HK-2 (cell line): Measurements from ENCODE around the gene DGCR8.

Experiments used
- DNase-seq: peaks from one replicate; pipeline ENCODE4 v3.0.0-alpha.2; 2018; ENCODE audit not compliant: unreplicated experiment

Gene DGCR8

GRCh38 chr22:20089977-20090729, 10.1 kb downstream of the DGCR8 start:
- no peak for DNase-seq

DNA sequence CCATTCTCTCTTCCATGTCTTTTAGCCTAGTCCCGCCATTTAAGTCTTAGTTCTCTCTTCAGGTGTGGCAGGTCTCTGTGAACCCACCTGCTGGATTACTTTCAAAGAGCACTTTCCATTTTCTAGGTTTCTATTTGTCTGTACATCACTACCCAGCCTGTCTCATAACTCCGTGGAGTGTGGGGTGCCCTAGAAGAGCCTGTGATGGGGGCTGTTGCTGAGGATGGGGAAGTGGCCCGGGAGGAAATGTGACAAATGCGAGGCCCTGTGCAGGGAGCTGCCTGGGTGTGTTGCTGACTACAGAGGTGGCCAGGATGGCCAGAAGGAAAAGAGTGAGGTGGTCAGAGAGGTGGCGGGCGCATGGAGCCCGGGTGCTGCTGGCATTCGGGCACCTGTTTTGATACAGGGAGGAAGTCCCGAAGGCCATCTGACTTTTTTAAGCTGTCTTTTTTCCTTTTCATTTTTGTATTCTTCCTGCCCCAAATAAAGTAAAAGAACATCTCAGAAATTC, 10.7 kb downstream of the DGCR8 start:
- no peak for DNase-seq

DNA sequence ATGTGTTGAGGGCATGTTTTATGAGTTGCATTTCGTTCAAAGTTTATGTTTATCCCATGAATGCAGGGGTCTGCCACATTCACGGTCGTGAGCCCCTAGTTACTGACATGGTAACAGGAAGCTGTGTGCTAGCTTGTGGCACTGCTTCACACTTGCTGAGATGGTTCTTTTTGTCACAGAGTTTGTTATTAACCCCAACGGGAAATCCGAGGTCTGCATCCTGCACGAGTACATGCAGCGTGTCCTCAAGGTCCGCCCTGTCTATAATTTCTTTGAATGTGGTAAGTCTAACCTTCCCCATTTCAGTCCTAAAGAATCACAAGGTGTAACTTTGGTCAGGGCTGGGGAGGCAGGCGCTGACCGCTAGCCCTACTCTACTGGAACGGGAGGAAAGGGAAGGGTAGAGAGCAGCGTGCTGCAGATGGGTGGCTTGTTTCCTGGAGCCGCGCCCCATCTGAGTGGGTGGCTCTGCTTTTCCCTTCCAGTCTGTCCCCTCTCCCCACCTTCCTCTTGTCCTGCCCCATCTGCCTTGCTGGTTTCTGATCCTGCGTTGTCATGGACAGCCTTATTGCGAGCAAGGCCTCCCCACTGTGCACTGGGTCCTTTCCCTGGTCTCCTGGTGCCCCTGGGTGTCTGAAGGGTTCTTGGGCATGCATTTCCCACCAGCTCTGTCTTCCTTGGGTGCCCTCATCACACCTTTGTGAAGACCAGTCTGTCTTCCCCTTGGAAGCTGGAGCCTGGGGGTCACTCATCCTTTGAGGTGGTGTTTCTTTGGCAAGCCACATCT, 11.8 kb downstream of the DGCR8 start:
- no peak for DNase-seq

- DNase-seq: no peak
These were observed 12.4 kb downstream of the DGCR8 start for GRCh38 chr22:20092477-20092854.

DNA sequence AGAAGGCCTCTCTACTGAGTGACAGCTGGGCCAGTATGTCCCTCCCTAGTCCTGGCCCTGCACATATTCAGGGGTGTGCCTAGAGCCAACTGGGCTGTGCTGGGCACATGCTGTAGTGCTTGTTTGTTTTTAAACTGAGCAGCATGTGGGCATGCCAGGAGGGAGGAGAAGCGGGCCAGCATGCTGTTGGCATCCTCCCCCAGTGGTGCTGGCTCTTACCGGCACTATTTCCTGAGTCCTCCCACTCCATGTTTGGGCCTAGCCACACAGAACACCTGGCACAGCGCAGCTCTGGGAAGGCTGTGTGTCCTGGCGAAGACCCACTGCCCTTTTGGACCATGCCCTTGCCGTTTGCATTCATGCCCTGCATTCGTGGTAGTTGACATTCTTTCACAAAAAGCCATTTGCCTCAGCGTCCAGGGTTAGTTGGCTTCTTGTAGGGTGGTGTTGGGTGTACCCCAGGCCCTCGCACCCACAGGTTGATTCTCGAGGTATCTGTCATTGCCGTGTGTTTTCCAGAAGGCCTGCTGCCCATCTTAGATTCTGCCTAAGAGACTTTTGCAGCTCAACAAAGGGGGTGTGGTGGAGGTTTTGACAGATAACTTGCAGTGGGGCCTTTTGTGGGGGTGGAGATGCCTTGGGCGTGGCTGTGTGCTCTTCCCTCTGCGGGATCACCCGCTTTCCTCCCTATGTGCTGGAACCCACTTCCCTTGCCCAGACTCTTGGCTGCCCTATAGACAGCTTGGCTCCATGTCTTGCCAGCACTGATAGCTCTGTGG, 13.6 kb downstream of the DGCR8 start:
- no peak for DNase-seq

- DNase-seq: no peak
These were observed 14.3 kb downstream of the DGCR8 start for GRCh38 chr22:20094197-20094807.

DNA sequence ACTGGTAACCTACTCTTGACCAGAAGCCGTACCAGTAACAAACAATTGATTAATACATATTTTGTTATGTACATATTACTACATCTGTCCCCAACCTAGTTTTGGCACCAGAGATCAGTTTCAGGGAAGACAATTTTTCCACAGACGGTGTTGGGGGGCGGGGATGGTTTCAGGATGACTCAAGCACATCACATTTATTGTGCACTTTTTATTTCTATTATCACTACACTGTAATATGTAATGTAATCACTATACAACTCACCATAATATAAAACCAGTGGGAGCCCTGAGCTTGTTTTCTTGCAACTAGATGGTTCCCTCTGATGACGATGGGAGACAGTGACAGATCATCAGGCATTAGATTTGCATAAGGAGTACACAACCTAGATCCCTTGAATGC, 15.5 kb downstream of the DGCR8 start:
- no peak for DNase-seq

DNA sequence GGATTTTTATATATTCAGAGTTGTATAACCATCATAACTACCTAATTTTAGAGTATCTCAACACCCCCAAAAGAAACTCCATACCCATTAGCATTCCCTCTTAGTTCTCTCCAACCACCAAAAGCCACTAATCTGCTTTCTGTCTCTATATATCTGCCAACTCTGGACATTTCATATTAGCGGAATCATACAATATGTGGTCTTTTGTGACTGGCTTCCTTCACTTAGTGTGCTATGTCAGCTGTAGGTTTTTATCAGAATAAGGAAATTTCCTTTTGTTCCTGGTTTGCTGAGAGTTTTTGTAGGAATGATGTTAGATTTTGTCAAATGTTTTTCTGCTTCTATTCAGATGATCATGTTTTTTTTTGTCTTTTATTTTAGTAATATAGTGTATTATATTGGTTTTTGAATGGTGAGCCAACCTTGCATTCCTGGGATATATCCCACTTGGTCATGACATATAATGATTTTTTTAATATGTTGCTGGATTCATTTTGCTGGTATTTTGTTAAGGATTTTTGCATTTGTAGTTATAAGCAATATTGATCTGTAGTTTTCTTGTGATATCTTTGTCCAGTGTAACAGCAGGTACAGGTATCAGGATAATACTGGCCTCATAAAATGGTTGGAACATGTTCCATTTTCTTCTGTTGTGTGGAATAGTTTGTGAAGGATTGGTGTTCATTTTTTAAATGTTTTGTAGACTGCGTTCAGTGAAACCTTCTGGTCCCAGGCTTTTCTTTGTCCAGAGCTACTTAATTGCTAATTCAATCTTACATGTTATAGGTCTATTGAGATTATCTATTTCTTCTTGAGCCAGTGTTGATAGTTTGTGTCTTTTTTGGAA, 16.8 kb downstream of the DGCR8 start:
- no peak for DNase-seq

DNA sequence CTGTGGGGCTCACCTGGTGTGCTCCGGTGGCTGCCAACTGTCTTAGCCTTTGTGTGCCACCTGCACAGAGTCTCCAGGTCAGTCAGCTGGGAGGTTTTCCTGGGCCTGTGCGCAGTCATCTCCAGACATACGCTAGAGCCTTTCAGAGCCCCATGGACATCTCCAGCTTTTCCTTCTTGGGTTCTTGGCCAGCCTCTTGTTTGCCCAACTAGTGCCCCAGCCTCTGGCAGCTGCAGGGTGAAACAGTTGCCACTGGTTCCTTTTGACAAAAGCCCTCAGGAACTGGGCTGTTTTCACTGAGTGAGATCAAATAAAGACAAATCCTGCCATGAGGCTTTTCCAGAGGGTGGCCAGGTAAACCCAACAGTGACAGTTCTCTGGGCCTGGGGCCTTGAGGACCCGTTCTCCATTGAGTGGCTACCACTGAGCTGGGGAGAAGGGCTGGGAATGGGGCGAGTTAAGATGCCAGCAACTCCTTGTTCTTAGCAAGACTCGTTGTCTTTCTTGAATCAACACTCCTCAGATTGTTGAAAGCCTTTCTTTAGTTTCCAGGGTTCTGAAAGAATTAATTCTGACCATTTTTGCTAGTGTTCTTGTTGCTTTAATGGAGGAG, 19.2 kb downstream of the DGCR8 start:
- no peak for DNase-seq

DNA sequence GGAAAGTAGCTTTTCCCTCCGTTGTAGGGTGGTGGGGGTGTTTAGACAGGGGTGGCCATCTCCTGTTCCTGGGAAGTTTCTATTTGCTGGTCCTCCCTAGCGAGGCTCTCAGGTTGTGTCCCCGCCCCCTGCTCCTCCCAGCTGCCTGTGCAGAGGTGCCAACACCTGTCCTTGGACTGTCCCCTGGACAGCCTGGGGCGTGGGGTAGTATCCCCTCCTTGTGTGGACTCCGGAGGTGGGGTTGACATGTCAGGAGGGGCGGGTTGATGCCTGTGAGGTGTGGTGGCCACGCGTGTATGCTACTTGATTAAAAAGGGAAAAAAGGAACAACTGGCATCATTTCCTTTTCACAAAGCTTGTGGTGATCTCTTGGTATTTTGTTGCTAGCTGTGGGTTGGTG, 21.6 kb downstream of the DGCR8 start:
- DNase-seq: no peak

DNA sequence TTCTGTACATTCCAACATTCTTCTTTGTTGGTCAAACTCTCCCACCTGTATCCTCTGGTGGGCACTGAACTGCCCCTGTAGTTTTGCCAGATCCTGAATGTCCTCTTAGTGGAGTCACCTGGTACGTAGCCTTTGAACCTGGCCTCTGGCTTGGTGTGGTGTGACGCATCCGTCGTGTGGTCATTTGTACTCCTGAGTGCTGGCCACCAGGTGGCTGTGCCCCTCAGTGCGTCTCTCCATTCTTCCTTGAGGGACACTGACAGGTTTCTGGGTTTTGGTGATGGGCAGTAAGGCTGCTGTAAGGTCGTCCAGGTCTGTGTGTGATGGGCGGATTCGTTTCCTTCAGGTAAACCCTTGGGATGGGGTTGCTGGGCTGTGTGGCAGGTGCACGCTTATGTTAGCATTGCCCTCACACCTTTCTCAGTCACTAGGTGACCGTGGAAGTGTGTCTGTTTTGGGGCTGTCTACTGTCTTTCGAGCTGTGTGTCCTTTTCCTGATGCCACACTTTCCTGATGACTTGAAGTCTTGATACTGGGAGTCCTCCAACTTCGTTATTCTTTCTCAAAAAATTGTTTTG, 22.3 kb downstream of the DGCR8 start:
- DNase-seq: no peak

DNA sequence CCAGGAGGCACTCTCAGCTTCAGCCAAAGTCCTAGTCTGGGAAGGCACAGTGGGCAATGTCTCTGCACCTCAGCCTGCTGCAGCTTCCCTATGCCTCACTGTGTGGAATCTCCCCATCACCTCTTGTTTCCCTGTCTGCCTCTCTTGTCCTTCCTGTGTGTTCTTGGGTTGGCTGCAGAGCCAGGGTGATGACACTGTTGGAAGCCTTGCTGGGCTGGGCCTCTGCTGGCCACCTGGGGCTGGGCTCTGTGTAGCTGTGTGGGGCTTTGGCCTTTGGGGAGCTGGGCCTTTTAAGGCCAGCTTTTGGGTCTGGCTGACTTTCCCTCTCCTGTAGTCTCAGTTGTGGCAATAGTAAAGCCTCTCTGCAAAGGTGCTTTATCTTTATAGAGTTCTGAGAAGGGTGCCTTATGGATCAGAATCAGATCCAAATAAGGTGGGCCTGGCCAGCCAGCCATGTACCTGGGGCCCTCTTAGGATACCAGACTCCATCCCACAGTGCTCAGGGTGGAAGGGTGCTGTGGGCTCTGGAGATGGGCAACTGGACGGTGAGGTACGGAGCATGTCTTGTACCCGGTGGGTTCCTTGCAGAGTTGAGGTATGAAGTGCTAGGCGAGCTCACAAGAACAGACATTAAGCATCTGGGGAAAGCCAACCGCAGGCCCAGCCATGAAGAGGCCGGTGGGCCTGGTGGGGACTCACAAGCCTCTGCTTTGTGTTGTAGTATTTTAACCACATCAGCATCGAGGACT, 25.6 kb downstream of the DGCR8 start:
- DNase-seq: no peak

GRCh38 chr22:20106205-20106848, 26.3 kb downstream of the DGCR8 start:
- DNase-seq: no peak

DNA sequence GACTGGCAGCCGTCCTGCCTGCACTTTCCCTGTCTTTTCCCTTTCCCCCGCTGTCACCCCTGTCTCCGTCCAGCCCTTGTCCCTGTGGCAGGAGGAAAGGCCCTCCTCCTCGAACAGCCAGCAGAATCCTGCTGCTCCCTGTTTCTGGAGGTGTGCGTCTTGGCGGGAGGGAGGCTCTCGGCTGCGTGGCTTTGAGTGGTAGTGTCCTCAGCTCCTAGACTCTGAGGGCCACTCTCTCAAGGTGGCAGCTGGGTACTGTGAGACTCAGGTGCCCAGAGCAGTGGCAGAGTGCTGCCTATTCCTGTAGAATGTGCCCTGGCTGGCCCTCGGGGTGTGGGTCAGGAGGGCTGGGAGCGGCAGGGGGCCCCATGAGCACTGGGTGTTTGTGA, 26.8 kb downstream of the DGCR8 start:
- no peak for DNase-seq

- no peak for DNase-seq
These were observed 27.4 kb downstream of the DGCR8 start for GRCh38 chr22:20107471-20107901.

DNA sequence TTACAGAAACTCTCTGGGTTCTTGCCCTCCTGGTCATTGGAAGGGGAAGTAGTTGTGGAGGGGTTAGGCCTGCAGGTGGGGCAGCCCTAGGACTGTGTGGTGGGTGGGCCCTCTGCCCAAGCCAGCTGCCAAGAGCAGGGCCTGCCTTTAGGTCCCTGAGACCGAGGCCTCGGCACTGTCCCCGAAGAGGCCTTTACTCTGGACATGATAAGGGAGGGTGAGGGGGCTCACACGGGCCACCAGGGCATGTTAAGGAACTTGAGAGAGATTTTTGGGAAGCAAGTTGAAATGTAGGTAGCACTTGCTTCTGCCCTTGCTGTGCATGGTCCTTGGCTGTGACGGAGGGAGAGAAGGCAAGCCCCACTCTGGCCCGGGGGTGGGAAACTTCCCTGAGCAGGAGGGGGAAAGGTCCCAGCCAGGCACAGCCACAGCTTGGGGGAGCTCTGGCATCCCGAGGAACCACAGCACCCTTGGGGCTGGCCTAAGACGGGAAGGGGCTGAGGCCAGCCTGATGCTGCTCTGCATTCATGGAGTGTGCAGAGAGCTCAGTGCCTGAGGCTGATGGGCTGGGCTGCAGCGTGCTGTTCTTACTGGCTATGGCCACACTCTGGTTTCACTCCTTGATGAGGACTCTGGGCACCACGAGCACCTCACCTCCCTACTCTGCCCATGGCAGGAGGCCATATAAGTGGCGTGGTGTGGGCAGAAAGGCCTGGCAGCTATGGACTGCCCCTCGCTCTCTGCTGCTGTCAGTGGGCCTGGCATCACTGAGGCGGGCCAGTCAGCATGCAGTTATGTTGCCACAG, 28.1 kb downstream of the DGCR8 start:
- DNase-seq: no peak

GRCh38 chr22:20108757-20109230, 28.8 kb downstream of the DGCR8 start:
- DNase-seq: no peak
